ENCODE data around the gene CEMIP2.

DNA sequence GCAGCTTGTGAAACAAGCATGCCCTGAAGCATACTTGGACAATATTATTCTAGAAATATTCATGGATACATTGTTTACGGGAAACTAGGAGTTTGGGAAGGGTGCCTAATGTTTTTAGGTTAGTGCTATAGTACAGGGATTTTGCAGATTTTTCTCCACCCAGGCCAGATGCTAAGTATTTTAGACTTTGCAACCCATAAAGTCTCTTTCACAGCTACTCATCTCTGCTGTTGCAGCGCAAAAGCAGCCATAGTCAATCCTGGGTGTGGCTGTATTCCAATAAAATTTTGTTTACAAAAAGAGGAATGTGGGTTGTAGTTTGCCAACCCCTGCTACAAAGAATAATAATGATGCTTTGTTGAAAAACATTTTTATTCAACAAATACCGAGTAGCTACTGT lies 106.2 kb downstream of the CEMIP2 start:
- TF ChIP-seq, protein P1, sequence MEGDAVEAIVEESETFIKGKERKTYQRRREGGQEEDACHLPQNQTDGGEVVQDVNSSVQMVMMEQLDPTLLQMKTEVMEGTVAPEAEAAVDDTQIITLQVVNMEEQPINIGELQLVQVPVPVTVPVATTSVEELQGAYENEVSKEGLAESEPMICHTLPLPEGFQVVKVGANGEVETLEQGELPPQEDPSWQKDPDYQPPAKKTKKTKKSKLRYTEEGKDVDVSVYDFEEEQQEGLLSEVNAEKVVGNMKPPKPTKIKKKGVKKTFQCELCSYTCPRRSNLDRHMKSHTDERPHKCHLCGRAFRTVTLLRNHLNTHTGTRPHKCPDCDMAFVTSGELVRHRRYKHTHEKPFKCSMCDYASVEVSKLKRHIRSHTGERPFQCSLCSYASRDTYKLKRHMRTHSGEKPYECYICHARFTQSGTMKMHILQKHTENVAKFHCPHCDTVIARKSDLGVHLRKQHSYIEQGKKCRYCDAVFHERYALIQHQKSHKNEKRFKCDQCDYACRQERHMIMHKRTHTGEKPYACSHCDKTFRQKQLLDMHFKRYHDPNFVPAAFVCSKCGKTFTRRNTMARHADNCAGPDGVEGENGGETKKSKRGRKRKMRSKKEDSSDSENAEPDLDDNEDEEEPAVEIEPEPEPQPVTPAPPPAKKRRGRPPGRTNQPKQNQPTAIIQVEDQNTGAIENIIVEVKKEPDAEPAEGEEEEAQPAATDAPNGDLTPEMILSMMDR (IDR thresholded peaks at IDR 0.05; ENCODE audit: extremely low read depth in 1 of 2, insufficient read depth in 1 of 2, low read depth in 1 of 2, low read length in 2 of 2): no peak
- TF ChIP-seq POLR2A (IDR thresholded peaks at IDR 0.05; ENCODE audit: low read depth, low read length) (no peak), EZH2 (IDR thresholded peaks at IDR 0.05; ENCODE audit: borderline replicate concordance, low read depth, low read length, severe bottlenecking) (no peak), POLR2AphosphoS5 (IDR thresholded peaks at IDR 0.05; ENCODE audit: insufficient read depth, low read depth, low read length) (no peak), MYC (IDR thresholded peaks at IDR 0.05; ENCODE audit: low read depth, low read length) (no peak), GATA2 (IDR thresholded peaks at IDR 0.05; ENCODE audit: insufficient read depth, insufficient read length, low read depth, low read length) (no peak), JUN (IDR thresholded peaks at IDR 0.05; ENCODE audit: borderline replicate concordance, insufficient read depth, insufficient read length, low read depth) (no peak), FOS (IDR thresholded peaks at IDR 0.05; ENCODE audit: borderline replicate concordance, insufficient read depth, low read length) (no peak)
- TF ChIP-seq, protein P2, sequence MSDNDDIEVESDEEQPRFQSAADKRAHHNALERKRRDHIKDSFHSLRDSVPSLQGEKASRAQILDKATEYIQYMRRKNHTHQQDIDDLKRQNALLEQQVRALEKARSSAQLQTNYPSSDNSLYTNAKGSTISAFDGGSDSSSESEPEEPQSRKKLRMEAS (IDR thresholded peaks at IDR 0.05; ENCODE audit: insufficient read depth, insufficient read length): no peak
